ENCODE results near the gene LAPTM4A. TPM values are rescaled to one million over a fixed set of nuclear protein-coding genes. Genes with fewer than 3 reads are reported as not detected.
"Not testable (repeated sequence)": the region's sequence is repeated elsewhere in the genome, so short reads cannot be mapped to it uniquely, and the experiment has no call there.

LAPTM4A gene
- total RNA-seq (2014; rRNA removed; shearing (Covaris generic)) = 22.7 and 26.8 TPM in 2 replicates

DNA sequence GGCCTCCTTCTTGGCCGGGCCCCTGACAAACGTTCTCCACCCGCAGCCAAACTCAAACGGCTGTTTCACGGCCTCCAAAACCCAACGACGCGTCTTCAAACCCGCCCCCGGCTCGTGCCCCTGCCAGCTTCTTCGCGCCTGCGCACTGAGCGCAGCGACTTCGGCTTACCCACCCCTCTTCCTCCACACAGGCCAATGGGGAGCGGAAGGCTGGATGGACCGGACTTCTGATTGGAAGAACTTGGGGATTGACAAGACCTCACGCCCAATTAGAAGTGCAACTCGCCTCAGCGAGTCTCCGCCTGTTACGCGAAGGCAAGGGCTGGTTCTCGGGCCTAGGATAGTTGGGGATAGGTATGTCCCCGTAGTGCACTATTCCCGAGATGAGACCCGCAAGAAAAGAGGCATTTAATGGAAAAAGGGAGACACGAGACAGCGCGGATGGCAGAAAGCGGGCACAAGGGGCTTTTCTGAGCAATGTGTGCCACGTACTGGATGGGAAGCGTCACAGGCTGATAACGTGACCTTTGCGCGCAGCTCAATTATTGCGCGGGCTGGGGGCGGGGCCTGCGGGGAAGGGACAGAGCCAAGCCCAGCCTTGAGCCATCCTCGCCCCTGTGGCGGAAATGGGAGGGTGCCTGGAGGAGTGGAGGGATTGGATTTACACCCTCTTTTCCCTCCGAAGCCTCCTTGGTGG, at the start of gene LAPTM4A:
Gene LAPTM4A, minus strand, starts transcription at position 97 of the 697 bp plus-strand sequence. CDS start 108 bp downstream, outside the sequence.
- DNase-seq (ENCODE audit: low spot score) = peak; percentile 99

DNA sequence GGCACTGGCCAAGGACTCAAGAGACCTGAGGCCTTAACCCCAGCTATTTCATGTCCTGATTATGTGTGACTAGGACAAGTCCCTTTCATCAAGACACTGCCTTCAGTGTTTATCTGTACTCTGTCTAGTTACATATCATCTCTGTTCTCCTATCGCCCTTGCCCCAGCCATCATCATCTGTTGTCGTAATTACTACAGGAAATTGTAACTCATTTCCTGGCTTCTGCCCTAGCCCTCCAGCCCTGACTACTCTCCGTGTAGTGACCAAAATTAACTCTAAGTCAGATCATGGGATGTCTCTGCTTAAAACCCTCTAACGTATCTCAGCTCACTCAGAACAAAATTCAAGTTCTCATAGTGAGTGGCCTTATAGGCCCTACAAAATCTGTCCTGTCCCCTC, 49.3 kb upstream of the LAPTM4A start:
- DNase-seq (ENCODE audit: low spot score) = no peak

DNA sequence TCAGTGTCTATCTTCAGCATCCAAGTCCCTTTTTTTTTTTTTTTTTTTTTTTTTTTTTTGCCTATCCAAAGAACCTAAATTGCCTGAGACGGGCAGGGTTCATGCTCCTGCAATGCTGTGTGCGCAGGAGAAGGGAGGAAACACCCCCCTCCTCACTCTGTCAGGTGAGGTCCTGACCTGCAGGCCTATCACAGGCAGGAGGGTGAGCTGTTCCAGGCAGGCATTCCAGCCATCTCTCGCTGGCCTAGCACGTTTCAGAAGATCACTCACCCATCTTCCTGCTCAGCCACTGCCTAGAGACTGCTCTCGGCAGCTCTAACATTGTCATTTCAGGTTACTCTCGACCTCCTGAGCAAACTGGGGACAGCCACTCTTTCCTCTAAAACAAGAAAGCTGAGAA, 48.4 kb upstream of the LAPTM4A start:
- no peak for DNase-seq (ENCODE audit: low spot score)

DNA sequence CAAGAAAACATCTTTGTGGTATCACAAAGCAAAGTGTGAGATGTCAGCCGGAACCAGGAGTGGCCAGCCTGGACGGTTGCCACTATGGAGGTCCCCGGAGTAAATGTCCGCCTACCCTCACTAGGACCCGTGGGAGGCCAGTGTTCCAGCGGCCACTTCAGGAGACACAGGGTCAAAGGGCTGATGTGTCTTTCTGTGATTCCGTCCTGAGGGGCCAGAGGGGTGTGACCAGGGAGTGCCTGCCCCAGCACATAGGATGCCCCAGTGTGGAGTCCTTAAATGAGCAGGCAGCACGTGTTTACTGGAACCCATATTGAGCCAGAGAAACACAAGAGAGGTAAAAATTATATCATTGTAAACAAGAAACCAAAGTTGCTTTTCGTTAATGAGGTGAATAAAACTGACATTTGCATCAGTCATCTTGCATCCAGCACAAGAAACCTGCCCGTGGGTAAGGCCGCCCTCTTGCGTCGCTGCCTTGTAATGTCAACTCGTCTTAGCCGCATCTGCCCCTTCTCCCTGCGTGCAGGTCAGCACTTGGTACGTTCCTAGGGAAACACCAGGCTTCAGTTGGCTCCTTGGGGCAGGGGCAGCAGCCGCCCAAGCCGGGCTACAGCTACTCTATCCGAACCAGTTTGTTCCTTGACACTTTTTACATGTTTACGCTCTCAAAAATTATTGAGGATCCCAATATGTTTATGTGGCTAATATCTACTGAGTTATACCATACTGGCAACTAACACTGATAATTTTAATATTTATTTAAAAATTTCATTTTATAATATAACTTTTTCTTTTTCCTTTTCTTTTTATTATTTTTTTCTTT, 46.7 kb upstream of the LAPTM4A start:
- DNase-seq (ENCODE audit: low spot score) = peak; percentile 90

DNA sequence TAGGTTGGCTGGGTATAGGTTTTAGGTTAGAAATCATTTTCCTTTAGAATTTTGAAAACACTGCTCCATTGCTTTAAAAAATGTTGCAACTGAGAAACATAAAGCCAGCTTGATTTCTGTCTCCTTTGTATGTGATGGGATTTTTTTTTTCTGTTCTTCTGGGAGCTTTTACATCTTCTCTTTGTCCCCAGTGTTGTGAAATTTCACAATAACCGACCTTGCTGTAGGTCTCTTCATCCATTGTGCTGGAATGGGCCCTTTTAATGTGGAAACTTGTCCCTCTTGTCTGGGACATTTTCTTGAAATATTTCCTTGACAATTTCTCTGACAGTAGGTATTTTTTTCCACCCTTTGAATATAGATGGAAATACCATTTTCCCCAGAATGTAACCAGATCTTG, 44.0 kb upstream of the LAPTM4A start:
- DNase-seq (ENCODE audit: low spot score) = no peak

DNA sequence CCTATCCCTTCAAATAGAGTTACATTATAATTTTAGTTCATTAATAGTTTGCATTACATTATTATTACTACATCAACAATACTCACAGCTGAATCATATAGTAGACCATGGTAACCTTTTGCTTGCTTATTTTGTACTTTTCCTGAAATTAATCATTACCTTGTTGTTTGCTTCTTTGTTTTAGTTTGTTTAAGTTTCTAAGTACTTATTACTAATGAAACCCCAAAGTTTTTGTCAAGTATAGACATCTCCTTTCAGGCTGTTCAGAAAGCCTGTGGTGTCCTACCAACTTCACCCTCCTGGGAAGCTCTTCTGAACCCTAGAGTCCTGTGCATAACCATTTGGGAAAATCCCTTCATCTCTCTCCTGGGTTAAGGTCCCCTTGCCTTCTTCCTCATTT, 43.5 kb upstream of the LAPTM4A start:
- DNase-seq (ENCODE audit: low spot score) = no peak

DNA sequence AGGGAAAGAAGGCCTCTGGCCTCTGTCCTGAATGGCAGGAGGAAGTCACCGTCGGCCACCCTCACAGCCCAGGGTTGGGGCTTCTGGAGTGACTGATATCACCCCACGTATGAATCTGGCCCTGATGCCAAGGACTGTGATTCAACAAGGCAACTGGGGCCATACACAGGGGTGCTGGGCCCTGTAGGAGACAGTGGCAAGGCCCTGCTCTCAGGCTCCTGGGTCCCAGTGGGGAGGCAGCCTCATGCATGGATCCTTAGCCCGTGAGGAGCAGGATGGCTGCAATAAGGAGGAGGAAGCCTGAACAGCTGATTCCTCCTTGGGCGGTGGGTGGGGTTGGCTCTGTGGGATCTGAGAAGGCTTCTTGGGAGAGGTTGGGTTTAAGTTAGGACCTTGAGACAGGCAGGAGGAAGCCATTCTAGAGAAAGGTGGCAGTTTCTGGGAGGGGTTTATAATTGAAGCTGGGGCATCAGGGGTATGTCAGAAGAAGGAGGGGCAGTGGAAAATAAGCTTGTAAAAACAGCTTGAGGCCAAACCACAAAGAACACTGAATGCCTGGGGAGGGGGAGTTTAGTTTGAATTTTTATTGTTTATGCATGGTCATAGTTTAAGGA, 42.8 kb upstream of the LAPTM4A start:
- no peak for DNase-seq (ENCODE audit: low spot score)

DNA sequence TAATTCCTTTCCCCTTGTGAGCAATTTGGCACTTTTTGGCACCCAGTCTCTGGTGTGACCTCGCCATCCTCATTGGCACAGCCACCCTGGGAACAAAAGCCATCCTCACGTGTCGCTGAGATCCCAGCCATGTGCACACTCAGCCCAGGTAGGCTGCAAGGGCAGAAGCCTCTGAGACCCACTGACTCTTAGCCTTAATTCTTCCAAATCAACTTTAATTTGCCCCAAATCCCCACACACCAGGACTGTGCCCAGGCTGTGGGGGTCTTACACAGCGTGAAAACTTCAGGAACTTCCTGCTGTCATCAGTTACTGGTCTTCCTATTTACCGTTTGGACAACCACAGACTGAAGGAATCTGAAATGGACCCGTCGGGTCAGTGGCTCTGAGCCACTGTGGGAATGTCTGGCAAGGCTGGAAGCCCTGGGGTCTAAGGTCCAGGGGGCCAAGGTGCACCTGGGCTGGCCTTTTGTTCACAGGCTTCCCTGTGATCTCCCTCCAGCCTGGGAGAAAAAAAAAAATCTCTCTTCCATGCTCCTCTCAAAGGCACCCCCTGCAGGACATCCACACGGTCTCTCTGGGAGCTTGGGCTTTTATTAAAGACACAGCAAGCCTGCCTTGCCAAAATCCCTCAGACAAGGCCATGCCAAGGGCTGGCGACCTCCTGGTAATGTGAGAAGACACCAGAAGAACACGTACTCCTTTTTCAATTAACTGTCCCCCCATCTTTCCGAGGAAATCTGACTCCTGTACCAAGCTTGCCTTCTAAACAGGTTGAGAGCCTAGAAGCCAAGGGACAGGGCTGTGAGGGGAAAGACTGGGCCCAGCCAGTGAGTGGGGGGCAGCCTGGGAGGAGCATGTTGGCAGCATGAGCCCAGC, 42.1 kb upstream of the LAPTM4A start:
- peak; percentile 89 for DNase-seq (ENCODE audit: low spot score)

DNA sequence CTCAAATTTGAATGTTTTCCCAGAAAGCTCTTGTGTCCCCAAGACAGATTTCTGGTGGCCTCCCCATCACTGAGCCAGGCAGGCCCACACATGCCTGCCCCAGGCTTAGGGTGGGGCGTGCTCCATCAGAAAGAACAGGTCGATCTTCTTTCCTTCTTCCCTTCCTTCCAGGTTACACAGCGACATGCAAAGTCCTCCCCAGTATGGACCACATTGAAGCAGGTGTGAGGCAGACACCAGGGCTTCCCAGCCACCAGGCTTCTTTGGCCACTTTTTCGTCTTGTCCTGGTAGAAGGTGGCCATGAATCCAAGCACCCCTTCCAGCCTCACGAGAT, 41.4 kb upstream of the LAPTM4A start:
- DNase-seq (ENCODE audit: low spot score) = no peak

DNA sequence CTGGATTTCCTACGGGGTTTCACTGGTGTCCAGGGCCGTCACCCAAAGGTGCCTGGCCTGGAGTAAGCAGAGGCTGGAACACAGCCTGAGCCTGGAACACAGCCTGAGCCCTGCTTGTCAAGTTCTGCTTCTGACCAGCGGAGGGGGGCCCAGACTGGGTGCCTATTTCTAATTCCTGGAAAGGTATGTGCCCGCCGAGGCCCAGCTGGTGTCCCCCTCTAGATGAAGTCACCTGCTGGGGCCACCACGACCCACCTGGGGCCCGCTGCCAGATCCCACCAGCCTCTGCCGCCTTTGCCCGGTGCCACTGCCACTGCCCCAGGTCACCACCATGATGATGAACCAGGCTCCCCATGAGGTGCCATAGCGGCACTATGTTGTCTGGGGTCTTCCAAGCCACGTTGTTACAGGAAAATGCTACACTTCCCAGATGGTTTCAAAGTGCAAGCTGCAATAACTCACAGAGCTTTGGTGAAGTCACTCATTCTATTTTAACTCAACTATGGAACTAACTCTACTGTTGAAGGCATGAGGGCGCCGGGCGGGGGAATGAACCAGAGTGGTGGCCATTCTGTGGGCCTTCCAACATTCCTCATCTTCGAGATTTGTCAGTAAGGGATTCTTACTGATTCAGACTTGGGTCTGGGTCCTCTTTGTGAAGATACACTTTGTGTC, 40.9 kb upstream of the LAPTM4A start:
- no peak for DNase-seq (ENCODE audit: low spot score)

DNA sequence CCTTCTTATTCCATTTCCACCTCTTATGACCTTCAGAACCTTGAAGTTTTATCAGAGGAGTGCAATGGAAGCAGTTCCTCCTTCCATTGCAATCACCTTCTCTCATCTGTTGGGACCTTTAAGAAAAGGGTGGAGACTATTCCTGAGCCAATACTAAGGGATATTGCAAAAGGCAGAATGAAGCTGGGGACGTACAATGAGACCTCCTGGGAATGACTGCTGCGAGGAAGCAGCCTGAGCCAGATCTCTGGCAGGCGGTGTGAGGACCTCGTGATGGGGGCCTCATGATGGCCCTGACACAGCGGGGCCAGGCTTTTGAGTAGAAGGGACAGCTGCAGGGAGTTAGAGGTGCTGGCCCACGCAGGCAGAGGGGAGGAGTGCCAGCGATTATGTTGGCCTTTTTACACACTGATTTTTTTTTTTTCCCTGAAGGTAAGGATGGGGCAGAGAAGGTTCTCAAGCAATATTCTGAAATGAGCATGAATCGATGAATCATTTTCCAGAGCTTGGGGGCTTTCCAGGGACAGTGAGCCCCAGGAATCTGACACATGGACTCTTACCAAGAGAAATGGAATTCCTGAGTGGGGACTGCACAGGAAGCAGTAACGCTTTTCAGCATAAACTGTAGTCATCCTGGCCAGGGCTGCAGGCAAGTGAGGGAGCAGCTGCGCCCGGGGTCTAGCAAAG, 40.0 kb upstream of the LAPTM4A start:
- no peak for DNase-seq (ENCODE audit: low spot score)

DNA sequence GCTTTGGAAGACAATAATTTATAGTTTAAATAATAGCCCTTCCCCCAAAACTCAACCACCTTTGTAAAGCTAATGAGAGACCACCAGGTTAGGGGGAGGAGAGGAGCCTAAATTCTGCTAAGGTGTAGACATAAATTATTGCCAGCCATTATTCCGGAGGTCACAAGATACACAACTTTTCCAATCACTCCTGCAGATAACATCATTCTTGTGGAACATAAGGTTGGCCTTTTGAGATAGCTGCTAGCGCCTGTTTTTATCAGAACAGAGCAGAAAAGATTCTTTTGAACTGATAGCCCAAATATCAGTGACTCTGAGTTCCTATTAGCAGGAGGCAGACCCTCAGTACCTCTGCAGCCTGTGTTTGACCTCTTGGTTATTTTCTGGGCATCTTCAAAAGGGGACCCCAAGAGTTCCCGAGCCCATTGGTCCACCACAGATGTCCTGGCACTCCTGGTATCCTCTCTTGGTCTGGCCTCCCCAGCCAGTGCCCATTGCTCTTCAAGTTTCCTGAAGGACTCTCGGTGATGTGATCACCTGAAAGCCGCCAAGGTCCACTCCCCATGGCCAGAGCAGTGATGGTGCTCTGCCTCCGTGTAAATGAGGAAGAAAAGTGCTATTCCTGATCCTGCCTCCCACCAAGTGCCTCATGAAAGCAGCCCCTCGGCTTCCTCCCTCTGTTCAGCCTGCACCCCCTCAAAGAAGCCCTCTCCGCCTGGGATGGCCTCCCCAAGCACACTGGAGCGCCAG, 38.5 kb upstream of the LAPTM4A start:
- DNase-seq (ENCODE audit: low spot score) = no peak

DNA sequence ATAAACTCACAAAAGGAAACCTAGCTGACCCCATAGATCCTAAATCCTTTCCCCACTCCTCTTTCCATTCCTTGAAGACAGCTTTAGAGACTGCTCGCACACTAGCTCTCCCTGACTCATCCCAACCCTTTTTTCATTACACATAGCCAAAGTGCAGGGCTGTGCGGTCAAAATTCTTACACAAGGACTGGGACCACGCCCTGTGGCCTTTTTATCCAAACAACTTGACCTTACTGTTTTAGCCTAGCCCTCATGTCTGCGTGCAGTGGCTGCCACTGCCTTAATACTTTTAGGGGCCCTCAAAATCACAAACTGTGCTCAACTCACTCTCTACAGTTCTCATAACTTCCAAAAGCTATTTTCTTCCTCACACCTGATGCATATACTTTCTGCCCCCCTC, 34.5 kb upstream of the LAPTM4A start:
- not testable (repeated sequence) for DNase-seq (ENCODE audit: low spot score)

DNA sequence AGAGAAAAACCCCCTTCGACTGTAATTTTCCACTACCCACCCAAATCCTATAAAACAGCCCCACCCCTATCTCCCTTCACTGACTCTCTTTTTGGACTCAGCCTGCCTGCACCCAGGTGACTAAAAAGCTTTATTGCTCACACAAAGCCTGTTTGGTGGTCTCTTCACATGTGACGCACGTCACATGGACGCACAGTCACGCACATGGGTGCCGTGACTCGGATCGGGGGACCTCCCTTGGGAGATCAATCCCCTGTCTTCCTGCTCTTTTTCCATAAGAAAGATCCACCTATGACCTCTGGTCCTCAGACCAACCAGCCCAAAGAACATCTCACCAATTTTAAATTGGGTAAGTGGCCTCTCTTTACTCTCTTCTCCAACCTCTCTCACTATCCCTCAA, 31.4 kb upstream of the LAPTM4A start:
- not testable (repeated sequence) for DNase-seq (ENCODE audit: low spot score)

DNA sequence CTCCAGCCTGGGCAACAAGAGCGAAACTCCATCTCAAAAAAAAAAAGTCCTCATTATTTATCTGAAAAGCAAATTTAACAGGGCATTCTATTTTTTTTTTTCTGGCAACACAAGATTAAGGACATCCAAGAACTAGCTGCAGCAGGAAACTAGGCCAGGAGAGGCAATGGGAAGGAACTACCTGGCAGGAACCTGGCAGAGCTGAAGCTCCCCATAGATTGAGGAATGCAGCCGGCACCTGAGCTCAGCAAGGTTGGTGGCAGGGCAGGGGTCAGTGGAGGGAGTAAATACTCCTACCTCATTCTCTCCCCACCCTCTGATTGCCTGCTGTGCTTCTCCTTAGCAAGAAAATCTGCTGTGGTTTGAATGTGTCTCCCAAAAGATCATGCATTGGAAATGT, 30.4 kb upstream of the LAPTM4A start:
- no peak for DNase-seq (ENCODE audit: low spot score)

DNA sequence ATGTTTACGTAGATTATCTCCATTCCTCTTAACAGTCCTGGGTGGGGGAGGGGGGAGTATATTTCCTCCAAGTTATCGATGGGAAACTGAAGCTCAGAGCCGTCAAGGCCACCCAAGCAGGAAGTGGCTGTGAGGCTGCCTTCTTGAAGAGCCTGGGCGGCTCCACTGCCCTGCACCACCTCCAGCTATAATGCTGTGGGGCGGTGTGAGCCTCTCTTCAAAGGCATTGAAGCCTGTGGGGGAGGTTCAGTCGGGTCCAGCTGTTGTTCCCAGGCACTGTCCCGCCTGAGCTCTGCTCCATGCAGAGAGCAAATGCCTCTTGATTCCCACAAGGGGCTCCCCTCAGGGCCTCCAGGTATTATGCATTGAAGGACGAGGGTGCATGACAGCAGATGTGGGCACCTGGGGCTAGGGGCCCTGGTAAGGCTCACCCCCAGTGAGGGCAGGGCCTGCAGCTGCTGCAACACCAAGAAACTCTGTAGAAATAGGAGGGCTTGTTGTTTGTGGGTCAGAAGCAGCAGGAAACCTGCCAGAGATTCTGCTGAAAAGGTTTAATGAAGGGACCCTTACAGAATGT, 29.5 kb upstream of the LAPTM4A start:
- peak; percentile 33 for DNase-seq (ENCODE audit: low spot score)

DNA sequence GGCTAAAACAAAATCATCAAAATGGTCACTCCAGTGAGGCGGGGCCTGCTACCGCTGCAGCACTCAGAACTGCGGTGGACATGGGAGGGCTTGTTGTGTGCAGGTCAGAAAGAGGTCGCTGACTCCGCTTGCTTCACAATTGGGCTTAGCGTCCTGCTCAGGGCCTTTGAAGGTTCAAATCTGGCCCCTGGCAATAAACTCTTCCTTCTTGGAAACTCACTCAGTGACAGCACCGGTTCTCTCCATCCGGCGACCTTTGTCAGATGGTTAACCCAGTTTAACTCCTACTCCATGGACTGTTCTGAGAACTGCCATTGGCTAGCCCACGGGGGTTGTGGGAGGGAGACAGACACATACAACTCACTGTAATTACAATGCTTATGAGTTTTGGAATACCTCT, 29.0 kb upstream of the LAPTM4A start:
- DNase-seq (ENCODE audit: low spot score) = no peak

DNA sequence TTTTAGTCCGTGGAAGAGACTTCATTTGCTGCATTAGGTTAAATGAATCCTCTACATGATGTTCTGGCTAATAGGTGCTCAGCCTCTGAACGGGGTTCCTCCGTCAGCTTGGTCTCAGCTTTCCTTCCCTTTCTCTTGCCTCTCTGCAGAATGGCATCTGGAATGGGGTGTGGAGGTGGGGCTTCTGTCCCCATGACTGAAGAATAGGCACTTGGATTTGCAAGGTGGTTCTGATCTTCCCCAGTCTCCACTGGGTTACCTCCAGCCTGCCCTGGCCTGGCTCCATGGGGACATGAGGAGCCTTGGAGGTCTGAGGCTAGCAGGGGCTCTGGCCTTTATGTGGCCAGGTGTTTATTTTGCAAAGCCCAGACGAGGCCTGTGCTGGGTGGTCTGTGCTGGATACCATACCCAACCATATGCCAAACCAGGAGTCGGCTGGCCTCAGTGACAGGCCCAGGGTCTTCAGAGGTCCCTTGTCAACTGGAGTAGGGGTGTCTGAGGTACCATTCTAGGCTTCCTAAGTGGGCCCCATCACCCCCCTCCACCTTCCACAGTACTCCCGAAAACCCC, 28.2 kb upstream of the LAPTM4A start:
- no peak for DNase-seq (ENCODE audit: low spot score)

DNA sequence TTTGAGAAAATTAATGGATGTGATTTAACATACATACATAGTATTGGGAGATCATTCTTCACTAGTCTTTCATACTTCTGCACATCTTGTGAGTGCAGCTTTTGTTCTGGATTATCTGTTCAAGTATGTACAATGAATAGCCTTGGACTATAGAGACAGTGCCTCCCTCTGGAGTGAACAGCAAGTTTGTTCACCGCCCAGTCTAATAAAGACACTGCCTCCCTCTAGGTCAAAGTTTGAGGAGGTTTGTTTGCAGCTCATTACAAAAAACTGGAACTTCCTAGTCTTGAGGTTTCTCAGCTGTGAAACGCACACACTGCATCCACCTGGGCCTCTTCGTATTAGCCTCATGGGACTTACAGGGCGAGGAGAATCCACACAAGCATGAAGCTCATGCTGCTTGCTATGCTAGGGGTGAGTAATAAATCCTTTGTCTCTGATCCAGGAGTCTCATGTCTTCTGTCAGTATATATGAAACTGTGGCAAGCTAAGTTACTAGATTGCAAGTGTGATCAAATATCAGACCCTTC, 26.0 kb upstream of the LAPTM4A start:
- DNase-seq (ENCODE audit: low spot score) = peak; percentile 41

All from HT-29 (cell line).